T follicular helper cell (primary cell): Measurements from ENCODE around the gene MRPL38.
"Not testable (repeated sequence)": the region's sequence is repeated elsewhere in the genome, so short reads cannot be mapped to it uniquely, and the experiment has no call there.

ENCODE experiments used
- DNase-seq: peaks from one replicate; pipeline ENCODE4 v3.0.0-alpha.2; 2020; ENCODE audit warnings: low read depth

MRPL38 gene

DNA sequence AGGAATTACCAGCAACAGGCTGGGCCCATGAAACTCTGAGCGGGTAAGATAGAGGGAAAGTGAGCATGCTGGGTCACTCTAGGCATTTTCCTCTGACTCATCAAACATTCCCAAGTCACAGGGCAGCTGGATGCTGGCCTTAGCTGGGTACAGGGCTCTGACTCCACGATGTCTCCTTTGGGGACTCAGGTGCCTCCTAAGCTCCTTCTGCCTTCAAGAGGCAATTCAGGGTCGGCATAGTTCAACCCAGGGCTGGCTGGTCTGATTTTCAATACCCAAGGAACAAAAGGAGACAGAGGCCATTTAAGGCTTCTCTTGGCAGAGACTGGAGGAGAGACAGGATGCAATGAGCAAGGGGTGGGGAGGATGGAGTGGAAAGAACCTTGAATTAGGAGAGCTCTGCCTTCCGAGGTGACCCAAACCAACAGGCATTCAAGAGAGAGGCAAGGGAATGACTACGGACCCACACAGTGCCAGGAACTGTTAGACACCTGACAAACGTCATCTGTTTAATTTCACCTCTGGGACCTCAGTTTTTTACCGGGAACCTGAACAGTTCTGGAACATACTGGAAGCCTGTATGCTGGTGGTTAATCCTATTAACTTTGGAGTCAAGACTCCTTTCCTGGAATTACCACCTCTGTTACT is 50.5 kb downstream of the MRPL38 start:
- no peak for DNase-seq

DNA sequence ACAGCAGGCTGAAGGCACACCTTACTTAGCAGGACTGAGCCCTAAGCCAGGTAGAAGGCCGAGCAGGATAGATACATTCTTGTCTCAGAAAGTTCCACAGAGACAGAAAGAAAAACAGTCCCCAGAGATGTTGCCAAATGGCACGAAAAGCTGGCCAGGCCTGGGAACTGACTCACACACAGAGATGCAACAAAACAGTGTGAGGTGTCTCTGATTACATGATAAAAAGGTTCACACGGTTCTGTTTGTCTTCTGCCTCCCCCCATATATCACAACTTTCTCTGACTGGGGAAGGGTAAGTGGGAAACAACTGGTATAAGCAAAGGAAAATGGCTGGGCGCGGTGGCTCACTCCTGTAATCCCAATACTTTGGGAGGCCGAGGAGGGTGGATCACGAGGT is 51.3 kb downstream of the MRPL38 start:
- no peak for DNase-seq

DNA sequence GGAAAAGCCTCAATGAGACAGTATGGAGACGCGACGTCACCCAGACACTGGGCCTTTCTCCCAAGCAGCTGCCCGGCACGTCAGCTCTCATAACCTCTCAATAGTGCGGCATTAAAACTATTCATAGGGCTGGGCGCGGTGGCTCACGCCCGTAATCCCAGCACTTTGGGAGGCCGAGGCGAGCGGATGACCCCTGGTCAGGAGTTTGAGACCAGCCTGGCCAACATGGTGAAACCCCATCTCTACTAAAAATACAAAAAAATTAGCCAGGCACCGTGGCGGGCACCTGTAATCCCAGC is 53.0 kb downstream of the MRPL38 start:
- DNase-seq, result not testable (repeated sequence)

DNA sequence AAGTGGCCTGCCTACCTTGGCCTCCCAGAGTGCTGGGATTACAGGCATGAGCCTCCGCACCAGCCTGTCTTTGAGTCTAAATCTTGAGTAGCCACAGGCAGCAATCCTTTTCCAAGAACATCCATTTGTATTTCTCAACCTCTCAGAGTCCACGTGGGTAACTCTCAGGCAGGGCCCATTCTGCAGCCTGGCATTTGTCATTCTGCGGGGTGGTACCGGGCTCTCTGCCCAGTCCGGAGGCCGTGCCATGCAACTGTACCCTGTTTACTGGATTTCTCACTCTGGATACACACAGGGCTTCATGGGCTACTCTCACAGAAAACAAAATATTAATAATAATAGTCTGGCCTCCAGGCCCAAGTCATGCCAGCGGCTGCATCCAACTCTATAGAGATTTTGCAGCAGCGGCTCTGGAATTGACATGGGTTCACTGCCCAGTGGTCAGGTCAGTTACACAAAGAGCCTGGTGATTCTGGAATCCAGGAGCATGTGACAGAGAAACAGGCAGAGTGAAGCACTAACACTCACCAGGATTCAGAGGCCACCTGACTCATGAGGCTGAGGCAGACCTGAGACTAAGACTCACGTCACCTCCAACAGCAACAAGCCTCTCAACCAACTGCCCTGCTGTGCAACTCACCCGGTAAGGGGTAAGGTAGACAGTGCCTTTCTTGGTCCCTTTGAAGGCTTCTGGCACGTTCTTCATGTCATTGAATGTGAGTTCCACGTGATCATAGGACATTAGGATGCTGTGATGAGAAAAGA is 53.6 kb downstream of the MRPL38 start:
- DNase-seq, result no peak

DNA sequence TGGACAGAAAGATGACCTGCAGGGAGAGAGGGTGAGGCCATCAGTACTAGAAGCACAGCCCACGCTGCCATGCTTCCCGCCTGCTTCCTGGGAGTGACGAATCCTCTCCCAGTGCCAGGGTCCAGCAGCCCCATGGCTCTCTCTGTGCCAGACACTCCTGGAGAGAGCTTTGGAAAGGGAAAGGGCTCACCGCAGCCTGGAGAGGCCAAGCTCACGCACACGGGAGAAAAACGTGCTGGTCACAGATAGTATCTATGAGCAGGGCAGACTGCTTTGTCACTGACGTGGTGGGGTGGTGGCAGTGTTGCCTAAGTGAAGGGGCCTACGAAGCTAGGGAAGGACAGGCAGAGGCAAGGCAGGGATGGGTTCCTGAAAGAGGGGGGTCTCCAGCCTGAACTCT is 55.0 kb downstream of the MRPL38 start:
- no peak for DNase-seq

DNA sequence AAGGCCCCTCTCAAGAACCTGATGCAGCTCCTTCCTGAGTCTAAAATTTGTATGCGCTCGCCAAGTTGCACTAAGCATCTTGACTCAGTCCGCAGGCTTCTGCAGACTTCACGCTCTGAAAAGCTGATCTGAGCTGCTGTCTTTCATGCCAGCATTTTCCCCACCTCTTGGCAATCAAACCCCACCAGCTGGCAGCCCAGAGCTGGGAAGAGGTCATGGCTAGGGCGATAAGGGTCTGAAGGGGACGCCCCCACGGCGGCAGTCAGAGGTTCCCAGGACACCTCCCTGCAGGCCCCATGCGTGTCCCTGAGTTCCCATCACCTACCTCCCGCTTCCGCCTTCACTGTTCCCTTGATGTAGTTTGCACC is 55.4 kb downstream of the MRPL38 start:
- DNase-seq, result no peak
